HL-60/S4 treated with retinoic acid at 250 ng/mL for 4 days and 3 days (cell line): ENCODE measurements around the gene OR52E5.

Experiments used
- in situ Hi-C: fragments of 300-500 bp; cut with MboI; formaldehyde crosslinking; loops from 2 replicates; pipeline ENCODE4 v1.7.0; 2022; ENCODE audit warnings: low sequenced_read_pairs

Gene OR52E5

GRCh38 chr11:5932671-5933070, 39.7 kb downstream of the OR52E5 start:
- in situ Hi-C loops, result no loop called here

- in situ Hi-C loops, result no loop called here
Observed at GRCh38 chr11:5933116-5933515, 40.1 kb downstream of the OR52E5 start.

DNA sequence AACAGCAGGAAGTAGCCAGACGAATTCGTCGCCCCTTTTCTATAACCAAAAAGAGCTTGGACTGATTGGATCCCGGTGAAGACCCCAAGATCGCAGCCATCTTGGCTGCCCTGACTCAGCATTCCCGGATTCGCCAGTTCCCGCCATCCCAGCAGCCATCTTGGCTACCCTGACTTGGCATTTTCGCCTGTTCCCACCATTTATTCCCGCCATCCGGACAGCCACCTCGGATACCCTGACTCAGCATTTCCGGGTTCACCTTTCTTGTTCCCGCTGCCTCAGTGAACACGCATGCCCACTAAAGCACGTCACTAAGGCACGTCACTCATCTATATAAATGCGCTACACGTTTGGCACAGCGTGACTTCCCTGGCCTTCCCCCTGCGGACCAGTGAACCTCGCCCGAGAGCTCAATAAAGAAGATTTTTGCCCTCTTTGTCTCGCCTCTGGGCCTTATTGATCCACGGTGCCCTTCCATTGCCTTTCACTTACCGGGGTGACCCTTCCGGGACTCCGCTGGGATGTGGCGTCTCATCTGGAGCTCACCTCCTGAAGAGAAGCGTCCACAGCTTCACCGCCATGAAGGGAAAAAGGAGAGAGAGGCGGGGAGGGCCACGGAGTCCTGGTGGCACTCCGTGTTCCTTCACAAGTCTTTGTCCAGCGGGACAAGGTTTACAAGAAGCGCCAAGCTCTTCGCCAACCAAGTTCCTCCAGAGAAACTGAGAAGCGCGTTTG, 45.0 kb downstream of the OR52E5 start:
- in situ Hi-C loops, result no loop called here

DNA sequence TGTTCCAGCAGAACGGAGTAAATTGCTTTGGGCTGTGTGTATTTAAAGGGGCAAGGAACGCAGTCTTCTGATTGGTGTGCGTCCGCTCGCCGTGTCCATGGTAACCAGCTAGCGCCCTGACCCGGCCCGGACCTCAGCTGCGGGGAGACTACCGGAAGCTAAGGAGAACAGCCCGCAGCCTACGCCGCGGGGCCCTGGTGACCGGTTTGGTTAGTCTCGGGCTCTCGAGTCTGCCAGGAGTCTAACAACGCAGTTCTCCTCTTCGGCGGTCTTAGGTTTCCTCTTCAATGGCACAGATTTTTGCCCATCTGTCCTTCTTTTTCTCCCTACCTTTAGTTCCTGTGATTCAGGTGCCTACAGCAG, 45.6 kb downstream of the OR52E5 start:
- in situ Hi-C loops, result no loop called here

GRCh38 chr11:5940748-5941147, 47.7 kb downstream of the OR52E5 start:
- in situ Hi-C loops, result no loop called here

- in situ Hi-C loops, result no loop called here
Observed at GRCh38 chr11:5941951-5942350, 48.9 kb downstream of the OR52E5 start, which contains the start of gene OR56A3. Gene OR56A3 (plus strand): TSS chr11:5942251. CDS start chr11:5947347, 5,096 bp downstream.
